GM18868 (cell line): ENCODE results near the gene UNC93A.
"Not testable (repeated sequence)": the region's sequence is repeated elsewhere in the genome, so short reads cannot be mapped to it uniquely, and the experiment has no call there.

ENCODE experiments used
- ATAC-seq: cut with Tn5 transposase; IDR thresholded peaks from one replicate; pipeline ENCODE4 v1.9.1; 2021; ENCODE audit warnings: mild to moderate bottlenecking, moderate library complexity; ENCODE audit not compliant: unreplicated experiment

The UNC93A gene

DNA sequence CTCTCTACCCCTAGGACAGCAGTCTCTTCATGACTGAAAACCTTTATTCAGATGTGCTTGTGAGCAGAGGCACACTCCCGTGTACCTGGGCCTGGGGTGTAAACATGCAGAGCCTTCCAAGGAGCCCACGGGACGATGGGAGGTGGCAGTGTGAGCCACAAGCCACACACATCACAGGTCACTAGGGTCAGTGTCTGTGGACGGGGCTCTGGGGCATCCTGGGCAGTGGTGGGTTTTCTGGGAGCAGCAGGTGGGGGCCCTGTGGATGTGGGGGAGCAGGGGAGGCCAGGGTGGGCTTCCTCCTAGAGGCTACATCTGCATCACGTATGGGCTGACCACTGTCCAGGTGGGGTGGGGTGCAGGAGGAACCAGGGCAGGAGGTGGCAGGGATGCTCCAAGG, 17.1 kb downstream of the UNC93A start:
- no peak for ATAC-seq

- ATAC-seq = not testable (repeated sequence)
These were observed 18.5 kb downstream of the UNC93A start for GRCh38 chr6:167309355-167310192.

GRCh38 chr6:167311286-167311685, 20.2 kb downstream of the UNC93A start:
- no peak for ATAC-seq

DNA sequence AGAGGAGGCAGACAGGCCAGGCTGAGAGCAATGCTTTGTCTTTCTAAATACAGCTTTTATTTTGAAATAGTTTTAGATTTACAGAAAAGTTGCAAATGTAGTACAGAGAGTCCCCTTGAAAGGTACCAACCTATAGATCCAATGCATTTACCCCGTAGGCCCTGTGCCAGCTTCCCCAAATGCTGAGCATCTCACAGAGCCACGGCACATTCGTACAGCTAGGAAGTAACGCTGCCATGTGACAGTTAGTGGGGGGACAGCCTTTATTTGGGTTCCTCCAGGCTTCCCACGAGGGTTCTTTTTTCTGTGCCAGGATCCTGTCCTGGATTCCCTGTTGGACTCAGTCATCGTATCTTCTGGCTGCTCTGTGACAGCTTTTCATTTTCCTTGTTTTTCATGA, 20.6 kb downstream of the UNC93A start:
- ATAC-seq = not testable (repeated sequence)

GRCh38 chr6:167314180-167314821, 23.2 kb downstream of the UNC93A start:
- no peak for ATAC-seq

GRCh38 chr6:167317172-167317571, 26.1 kb downstream of the UNC93A start:
- ATAC-seq = no peak

DNA sequence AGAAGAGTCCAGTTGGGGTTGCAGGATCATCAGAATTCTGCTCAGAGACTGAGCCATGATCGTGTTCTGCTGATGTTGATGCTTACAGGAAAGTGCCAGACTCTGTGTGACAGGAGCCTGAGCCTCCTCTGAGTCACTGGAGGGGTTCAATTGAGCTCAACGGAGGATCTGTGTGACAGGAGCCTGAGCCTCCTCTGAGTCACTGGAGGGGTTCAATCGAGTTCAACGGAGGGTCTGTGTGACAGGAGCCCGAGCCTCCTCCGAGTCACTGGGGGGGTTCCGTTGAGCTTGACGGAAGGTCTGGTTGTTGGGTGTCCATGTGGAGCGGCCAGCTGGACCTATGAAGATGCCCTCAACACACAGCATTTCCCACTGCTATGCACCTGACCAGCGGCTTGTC, 27.2 kb downstream of the UNC93A start:
- ATAC-seq = not testable (repeated sequence)

- not testable (repeated sequence) for ATAC-seq
These were observed 27.7 kb downstream of the UNC93A start for GRCh38 chr6:167318856-167319255.

DNA sequence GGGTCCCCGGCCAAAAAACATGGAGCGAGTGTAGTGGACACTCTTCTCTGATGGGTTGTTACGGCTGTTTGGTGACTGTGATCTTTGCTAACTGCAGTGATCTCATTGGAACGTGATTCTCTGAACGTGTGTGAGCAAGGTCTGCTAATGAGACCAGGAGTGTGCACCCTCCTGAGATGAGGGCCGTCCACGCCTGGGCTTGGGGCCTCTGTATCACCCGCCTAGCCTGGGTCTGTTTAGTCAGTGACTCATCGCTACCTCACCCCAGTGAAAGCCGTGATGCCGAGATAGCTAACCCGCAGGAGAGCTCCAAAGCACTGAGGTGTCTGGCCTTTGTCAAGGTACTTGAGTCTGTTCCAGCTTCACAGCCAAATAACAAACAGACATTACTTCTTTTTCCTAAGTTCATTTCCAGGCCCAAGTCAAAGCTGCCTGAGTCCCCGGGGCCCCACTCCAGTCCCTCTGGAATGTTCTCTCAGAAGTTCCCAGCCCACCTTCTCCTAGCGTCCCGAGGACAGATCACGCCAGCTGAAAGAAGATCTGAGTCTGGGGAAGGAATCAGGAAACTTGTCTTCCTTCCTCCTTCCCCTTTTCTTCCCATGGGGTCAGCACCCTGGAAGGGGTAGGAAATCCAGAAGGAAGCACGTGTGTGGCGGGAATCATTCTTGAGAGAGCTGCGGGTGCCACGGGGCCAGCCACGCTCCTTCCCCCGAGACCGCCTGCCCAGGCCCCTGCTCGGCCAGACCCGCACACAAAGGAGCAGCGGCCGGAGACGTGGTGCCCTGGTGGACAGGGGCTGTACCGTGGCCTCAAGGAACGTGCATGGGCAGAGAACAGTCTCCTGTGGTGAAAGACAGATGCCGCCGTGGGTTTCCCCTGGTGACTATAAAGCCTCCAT, 29.0 kb downstream of the UNC93A start:
- ATAC-seq = not testable (repeated sequence)

- ATAC-seq = not testable (repeated sequence)
These were observed 29.6 kb downstream of the UNC93A start for GRCh38 chr6:167320754-167321056.

GRCh38 chr6:167321185-167321584, 30.1 kb downstream of the UNC93A start:
- not testable (repeated sequence) for ATAC-seq

DNA sequence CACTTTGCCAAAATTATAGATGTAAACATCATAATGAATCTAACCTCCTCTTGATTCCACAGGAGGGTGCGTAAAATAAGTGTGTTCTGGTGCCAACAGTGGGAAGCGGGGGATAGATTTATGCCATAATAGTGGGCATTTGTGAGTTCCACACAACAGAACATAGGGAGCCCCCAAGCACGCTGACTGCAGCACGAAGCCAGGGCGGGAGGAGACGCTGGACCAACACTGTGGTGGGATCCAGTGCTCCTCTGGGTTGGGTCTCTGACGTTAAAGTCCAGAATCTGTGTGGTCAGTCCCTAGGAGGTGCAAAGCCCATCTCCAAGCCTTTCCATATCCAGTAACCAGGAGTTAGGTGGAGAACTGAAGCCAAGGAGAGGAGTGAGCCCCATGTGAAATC, 32.0 kb downstream of the UNC93A start:
- no peak for ATAC-seq

DNA sequence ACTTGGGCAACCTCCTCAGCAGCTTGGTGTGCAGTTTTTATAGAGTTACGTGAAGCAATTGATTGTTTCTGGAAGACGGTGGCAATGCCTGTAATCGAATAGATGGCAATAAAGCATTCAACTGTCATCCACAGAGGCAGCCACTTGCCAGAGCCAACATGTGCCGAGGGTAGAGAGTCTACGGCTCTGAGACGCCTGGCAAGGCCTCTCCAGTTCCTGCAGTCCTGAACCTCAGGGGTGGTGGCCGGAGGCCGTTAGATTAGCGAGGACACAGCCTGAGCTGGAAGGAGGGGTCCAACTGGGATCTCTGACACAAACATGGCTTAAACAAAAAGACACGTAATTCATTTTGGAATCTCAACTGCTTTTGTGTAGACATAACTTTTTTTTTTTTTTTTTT, 33.0 kb downstream of the UNC93A start:
- ATAC-seq = no peak

- no peak for ATAC-seq
These were observed 34.7 kb downstream of the UNC93A start for GRCh38 chr6:167325766-167326165.

GRCh38 chr6:167327391-167327790, 36.3 kb downstream of the UNC93A start:
- ATAC-seq = no peak

- ATAC-seq = no peak
These were observed 37.0 kb downstream of the UNC93A start for GRCh38 chr6:167328086-167328485.

GRCh38 chr6:167329014-167329413, 37.9 kb downstream of the UNC93A start:
- ATAC-seq = no peak

DNA sequence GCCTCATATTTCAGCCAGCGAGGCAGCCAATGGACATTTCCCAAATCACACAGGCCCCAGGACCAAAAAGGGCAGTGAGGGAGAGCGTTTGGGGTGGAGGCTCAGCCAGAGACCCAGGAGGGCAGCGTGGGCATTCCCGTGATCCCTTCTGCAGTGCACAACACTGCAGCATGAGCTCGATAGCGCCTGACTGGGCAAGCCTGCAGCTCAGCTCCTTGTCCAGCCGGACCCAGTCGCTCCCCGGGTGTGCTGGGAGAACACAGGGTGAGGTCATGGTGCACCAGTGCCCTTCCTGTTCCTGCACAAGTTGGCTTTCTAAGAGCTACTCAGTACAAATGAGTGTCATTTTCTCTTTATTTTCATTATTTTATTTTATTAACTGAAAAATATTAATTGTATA, 39.6 kb downstream of the UNC93A start:
- ATAC-seq = no peak

GRCh38 chr6:167331565-167331964, 40.5 kb downstream of the UNC93A start:
- no peak for ATAC-seq

DNA sequence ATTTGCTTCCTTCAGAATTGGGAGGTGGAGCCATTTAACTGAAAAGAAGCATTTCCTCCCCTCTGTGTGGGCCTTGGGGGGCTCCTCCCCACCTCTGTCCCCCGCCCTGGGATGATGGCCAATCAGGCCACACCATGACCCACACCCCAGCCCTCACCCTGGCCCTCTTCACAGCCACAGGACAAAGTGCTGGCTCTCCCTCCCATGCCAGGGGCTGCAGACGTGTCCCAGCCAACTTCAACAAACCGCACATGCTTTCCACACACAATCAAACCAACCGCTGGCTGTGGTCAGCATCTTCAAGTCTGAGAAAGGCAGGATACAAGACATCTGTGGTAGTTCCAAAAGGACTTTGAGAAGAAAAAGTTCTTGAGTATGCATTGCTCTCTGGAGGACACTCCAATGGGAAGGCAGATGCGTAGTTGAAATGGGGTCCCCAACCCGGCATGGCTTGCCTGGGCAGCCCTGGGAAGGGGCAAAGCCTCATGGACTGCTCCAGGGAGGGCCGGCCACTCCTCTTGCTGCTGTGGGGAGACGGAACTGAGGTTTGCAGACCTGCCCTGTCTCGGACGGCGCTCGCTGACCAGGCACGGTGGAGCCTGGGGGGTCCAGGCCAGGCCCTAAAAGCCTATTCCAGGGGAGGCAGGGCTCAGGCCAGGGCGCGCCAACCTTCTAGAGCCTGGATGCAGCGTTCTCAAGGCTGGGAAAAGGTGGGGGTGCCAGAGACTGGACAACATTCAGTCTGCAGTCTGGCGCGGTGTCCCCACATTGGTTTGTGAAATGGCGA, 45.9 kb downstream of the UNC93A start:
- no peak for ATAC-seq
